ENCODE measurements around the gene TMPRSS3.

- TF ChIP-seq CTCF (IDR thresholded peaks at IDR 0.05) (no peak), POLR2AphosphoS5 (IDR thresholded peaks at IDR 0.05) (no peak), POLR2A (IDR thresholded peaks at IDR 0.05) (no peak)
Measured at GRCh38 chr21:42386034-42386591, 9.7 kb downstream of the TMPRSS3 start.
